ENCODE measurements around the gene LTBP2. TPM values are rescaled to one million over a fixed set of nuclear protein-coding genes. Genes with fewer than 3 reads are reported as not detected.
A peak's percentile ranks its signal among the peaks of the same experiment; 100 is the strongest.

LTBP2 gene
- total RNA-seq, 1 experiment from 2014 or later = 17.4 TPM

GRCh38 chr14:74658535-74659131, 46.6 kb upstream of the LTBP2 start:
- CTCF ChIA-PET = interaction anchor here (0.6 kb wide), 1 partner anchor 40 kb away, joined by 4 read pairs; no protein-coding TSS in a partner anchor
- H3K4me1 ChIP-seq (ENCODE audit: insufficient read depth, low read length) = peaks cover 39% of the 10 kb centered on the region
- intact Hi-C loops (cut with micrococcal nuclease) = no loop called here
- H4K20me1 ChIP-seq (ENCODE audit: low read length) = no peaks in the 10 kb centered on the region; the same call in 1 of the 2 replicates
- H3K36me3 ChIP-seq (ENCODE audit: low read depth, low read length) = peaks cover 17% of the 10 kb centered on the region
- BruUV-seq (replicated peaks) = no TSS peak
- peak; percentile 34 for ATAC-seq
- no peaks in the 10 kb centered on the region for H3K79me2 ChIP-seq (ENCODE audit: low read length)
- POLR2A ChIA-PET (ENCODE audit: unreplicated experiment) = interaction anchor here (0.6 to 0.9 kb wide), 3 partner anchors 40 to 204 kb away, joined by 4 to 12 read pairs (median 9); no protein-coding TSS in a partner anchor
- H3K9me3 ChIP-seq (ENCODE audit: low read length) = no peaks in the 10 kb centered on the region
- H3F3A ChIP-seq (ENCODE audit: low read length, unreplicated experiment) = no peaks in the 10 kb centered on the region
- no peak for TF ChIP-seq EZH2 (IDR thresholded peaks at IDR 0.05; ENCODE audit: low read length, unreplicated experiment)
- TF ChIP-seq EZH2phosphoT487 (IDR thresholded peaks at IDR 0.05; ENCODE audit: borderline replicate concordance, low read length) = no peak
- no peak for TF ChIP-seq CTCF (conservative IDR thresholded peaks at IDR 0.05; ENCODE audit: low read depth, low read length)
- H3K4me3 ChIP-seq (ENCODE audit: low read length) = no peak overlapping the region
- H3K4me2 ChIP-seq (ENCODE audit: low read length) = peak overlapping the region; percentile 18; the same call in 1 of the 2 replicates
- no peaks in the 10 kb centered on the region for H3K27me3 ChIP-seq (ENCODE audit: low read length)
- peak overlapping the region; percentile 12; the same call in 1 of the 2 replicates for H3K27ac ChIP-seq (ENCODE audit: low read length)
- H3K9me2 ChIP-seq (replicated peaks; ENCODE audit: low read length) = no peaks in the 10 kb centered on the region
- DNase-seq = peak; percentile 58
- no peak overlapping the region for H2AFZ ChIP-seq (ENCODE audit: low read length)
- H3K9ac ChIP-seq (ENCODE audit: low read length) = no peak overlapping the region

- Histone ChIP-seq H3K9ac (ENCODE audit: low read length) (no peak overlapping the region), H3K9me3 (ENCODE audit: low read length) (no peaks in the 10 kb centered on the region), H3F3A (ENCODE audit: low read length, unreplicated experiment) (no peaks in the 10 kb centered on the region), H3K9me2 (replicated peaks; ENCODE audit: low read length) (no peaks in the 10 kb centered on the region), H3K27me3 (ENCODE audit: low read length) (no peaks in the 10 kb centered on the region), H4K20me1 (ENCODE audit: low read length) (no peaks in the 10 kb centered on the region; the same call in 1 of the 2 replicates), H3K27ac (ENCODE audit: low read length) (no peak overlapping the region), H2AFZ (ENCODE audit: low read length) (no peak overlapping the region), H3K4me1 (ENCODE audit: insufficient read depth, low read length) (peaks cover 39% of the 10 kb centered on the region), H3K79me2 (ENCODE audit: low read length) (no peaks in the 10 kb centered on the region), H3K4me2 (ENCODE audit: low read length) (no peak overlapping the region), H3K4me3 (ENCODE audit: low read length) (no peak overlapping the region), H3K36me3 (ENCODE audit: low read depth, low read length) (peaks cover 5% of the 10 kb centered on the region; the same call in 1 of the 2 replicates)
- CTCF ChIA-PET = no interaction called here
- TF ChIP-seq EZH2 (IDR thresholded peaks at IDR 0.05; ENCODE audit: low read length, unreplicated experiment) = no peak
- no peak for TF ChIP-seq EZH2phosphoT487 (IDR thresholded peaks at IDR 0.05; ENCODE audit: borderline replicate concordance, low read length)
- no peak for TF ChIP-seq CTCF (conservative IDR thresholded peaks at IDR 0.05; ENCODE audit: low read depth, low read length)
- POLR2A ChIA-PET (ENCODE audit: unreplicated experiment) = no interaction called here
- no TSS peak for BruUV-seq (replicated peaks)
- no peak for ATAC-seq
- intact Hi-C loops (cut with micrococcal nuclease) = no loop called here
- no peak for DNase-seq
These were observed 44.9 kb upstream of the LTBP2 start for GRCh38 chr14:74656964-74657363.
